B cell (primary cell): ENCODE measurements around the gene TMEM239.

ENCODE experiments used
- CTCF ChIP-seq: fragments of 200-600 bp; IDR thresholded peaks from one replicate; pipeline ENCODE4 v1.8.0; 2022; ENCODE audit warnings: antibody characterized with exemption, mild to moderate bottlenecking
- EZH2 ChIP-seq: IDR thresholded peaks from 2 replicates; pipeline ENCODE4 v1.6.1; 2012; ENCODE audit warnings: borderline replicate concordance, low read depth, mild to moderate bottlenecking, moderate library complexity, low read length; ENCODE audit not compliant: insufficient read depth, poor library complexity, severe bottlenecking

- TF ChIP-seq CTCF (no peak), EZH2 (no peak)
Measured at GRCh38 chr20:2783908-2784566, 32.1 kb upstream of the TMEM239 start.
